GM12878 (cell line): ENCODE results near the gene RMND1. TPM values are rescaled to one million over a fixed set of nuclear protein-coding genes. Genes with fewer than 3 reads are reported as not detected.

ENCODE experiments used
- ATAC-seq: fragments of 200-7000 bp; cut with Tn5 transposase; 3 replicates; pipeline ENCODE4 v1.9.1; 2020; ENCODE audit warnings: mild to moderate bottlenecking, moderate library complexity
- BruUV-seq: library from RNA; stranded (reverse); fragments of 400-500 nt; replicated peaks from 2 replicates; lab custom pipeline; 2021; lab: Mats Ljungman, UMichigan
- CTCF ChIA-PET: fragments of 300-600 bp; sonication (Branson Sonifier 250); formaldehyde crosslinking; extraction: SDS; loops from one replicate; lab custom pipeline; 2021; ENCODE audit warnings: inconsistent platforms; lab: Yijun Ruan, JAX
- POLR2A ChIA-PET: fragments of 350-600 bp; formaldehyde crosslinking; extraction: SDS; loops from one replicate; lab custom pipeline; 2021; ENCODE audit warnings: inconsistent platforms; lab: Charles Lee
- RAD21 ChIA-PET: fragments of 300-600 bp; sonication (Branson Sonifier 250); formaldehyde crosslinking; loops from one replicate; lab custom pipeline; 2023; ENCODE audit warnings: antibody characterized with exemption; ENCODE audit not compliant: unreplicated experiment; lab: Charles Lee
- SMC1A ChIA-PET: fragments of 300-600 bp; sonication (Branson Sonifier 250); formaldehyde crosslinking; loops from one replicate; lab custom pipeline; 2023; ENCODE audit not compliant: unreplicated experiment, uncharacterized antibody; lab: Charles Lee
- DNase-seq: peaks from one replicate; pipeline ENCODE4 v3.0.0-alpha.2; 2011; ENCODE audit warnings: low read depth, low spot score
- FAIRE-seq: peaks from 3 replicates; lab custom pipeline; 2011; peaks lifted over from hg19 to GRCh38; lab: Jason Lieb, UNC
- H2AFZ ChIP-seq: 2 replicates; pipeline ENCODE4 v1.6.0; 2011; ENCODE audit warnings: low read depth, low read length, control low read depth; ENCODE audit not compliant: control insufficient read depth
- H3K27ac ChIP-seq: 2 replicates; pipeline ENCODE4 v1.5.1; 2011; ENCODE audit warnings: control low read depth; ENCODE audit not compliant: control insufficient read depth, insufficient read depth
- H3K27me3 ChIP-seq, 2 experiments: replicated peaks in 1 of 2; 2 replicates each; pipeline versions ENCODE4 v1.6.0 to v1.6.1; 2011; ENCODE audit warnings: low read length in 1 of 2; ENCODE audit not compliant: control insufficient read depth in 2 of 2, insufficient read depth in 2 of 2
- H3K36me3 ChIP-seq, 2 experiments: 2 replicates each; pipeline ENCODE4 v1.5.1; 2011; ENCODE audit warnings: low read length in 1 of 2; ENCODE audit not compliant: control insufficient read depth in 2 of 2, insufficient read depth in 2 of 2
- H3K4me1 ChIP-seq: 2 replicates; pipeline ENCODE4 v1.6.1; 2011; ENCODE audit warnings: mild to moderate bottlenecking, low read length, moderate library complexity, mixed read lengths; ENCODE audit not compliant: control insufficient read depth, insufficient read depth
- H3K4me2 ChIP-seq: 2 replicates; pipeline ENCODE4 v1.6.0; 2011; ENCODE audit warnings: control low read depth; ENCODE audit not compliant: control insufficient read depth, insufficient read depth
- H3K4me3 ChIP-seq: fragments of 200-600 bp; sonication (generic); 2 replicates; pipeline ENCODE4 v1.5.1; 2016
- H3K79me2 ChIP-seq: 2 replicates; pipeline ENCODE4 v1.6.0; 2011; ENCODE audit warnings: low read length; ENCODE audit not compliant: control insufficient read depth, insufficient read depth
- H3K9ac ChIP-seq: 2 replicates; pipeline ENCODE4 v1.8.0; 2011; ENCODE audit warnings: low read length, control low read depth, mixed read lengths; ENCODE audit not compliant: control insufficient read depth, insufficient read depth
- H3K9me3 ChIP-seq: replicated peaks from 3 replicates; pipeline ENCODE4 v1.5.1; 2011; ENCODE audit warnings: mild to moderate bottlenecking, low read length; ENCODE audit not compliant: control insufficient read depth, insufficient read depth
- H4K20me1 ChIP-seq: 2 replicates; pipeline ENCODE4 v1.6.0; 2011; ENCODE audit not compliant: control insufficient read depth, insufficient read depth
- BCLAF1 ChIP-seq: fragments of 450-650 bp; IDR thresholded peaks from 2 replicates; pipeline ENCODE4 v1.6.1; 2017; ENCODE audit warnings: antibody characterized with exemption, mild to moderate bottlenecking, moderate library complexity
- IRF5 ChIP-seq: fragments of 450-650 bp; IDR thresholded peaks from 2 replicates; pipeline ENCODE4 v1.6.1; 2017; ENCODE audit warnings: borderline replicate concordance
- POLR2AphosphoS2 ChIP-seq: IDR thresholded peaks from 2 replicates; pipeline ENCODE4 v1.6.1; 2011; ENCODE audit warnings: low read depth, mild to moderate bottlenecking, low read length, improper control_type of control experiment, moderate library complexity
- RAD21 ChIP-seq: IDR thresholded peaks from 2 replicates; pipeline ENCODE4 v1.6.1; 2011; ENCODE audit warnings: mild to moderate bottlenecking, low read depth, low read length, moderate library complexity; ENCODE audit not compliant: insufficient read depth
- REST ChIP-seq: IDR thresholded peaks from 2 replicates; pipeline ENCODE4 v1.6.1; 2012; ENCODE audit warnings: mild to moderate bottlenecking, low read depth, low read length
- WGBS: methylation state at CpG from one replicate; pipeline ENCODE4 v1.1.6; 2016; ENCODE audit warnings: low lambda C conversion rate; ENCODE audit not compliant: insufficient replicate concordance, insufficient coverage; ENCODE audit errors: missing lambda C conversion rate; 5-methylcytosine and 5-hydroxymethylcytosine counted together
- in situ Hi-C: fragments of 300-500 bp; cut with MboI; formaldehyde crosslinking; loops from 9 replicates; pipeline ENCODE4 v1.14.3; 2018; ENCODE audit warnings: mixed read lengths
- intact Hi-C: fragments of 100-400 bp; cut with micrococcal nuclease; formaldehyde crosslinking; loops from one replicate; pipeline ENCODE4 v1.14.2; 2022; ENCODE audit not compliant: unreplicated experiment
- polyA plus RNA-seq, 11 experiments: library from polyadenylated mRNA; depleted of rRNA in 4 of 11; unstranded in 6 of 11; stranded (reverse) in 5 of 11; fragments of >200 nt; fragmentation: Nextera tagmentation in 4 of 11; fragmentation: Illumina TruSeq in 1 of 11; extraction: Ambion mirVana in 4 of 11; extraction: Trizol in 1 of 11; gene quantifications; 1 replicate in 1 of 11; 2 replicates in 10 of 11; pipeline versions ENCODE4 v1.2.1 to v1.2.3, GENCODE V29; 2011 to 2016; ENCODE audit warnings: inconsistent platforms in 2 of 11, missing spikeins in 2 of 11, low read depth in 1 of 11
- total RNA-seq, 4 experiments: library from RNA; depleted of rRNA in 3 of 4; stranded (reverse); fragments of >200 nt in 3 of 4; fragmentation: Illumina TruSeq in 1 of 4; extraction: Trizol in 1 of 4; gene quantifications; 2 replicates each; pipeline versions ENCODE4 v1.2.1 to v1.2.3, GENCODE V29; 2013 to 2021
- TF ChIP-seq, protein P1 (sequence below): IDR thresholded peaks from 2 replicates; pipeline ENCODE4 v1.6.1; 2012; ENCODE audit warnings: improper control_type of control experiment, low read depth, low read length; ENCODE audit not compliant: insufficient replicate concordance
- TF ChIP-seq, protein P2 (sequence below): IDR thresholded peaks from 2 replicates; pipeline ENCODE4 v1.6.1; 2011; ENCODE audit warnings: mild to moderate bottlenecking, low read depth, low read length, moderate library complexity; ENCODE audit not compliant: insufficient replicate concordance

RMND1 gene
- total and polyA plus RNA-seq, 10 of the 15 experiments (the other 5 are each of a cell fraction or from before 2014, with no cell fraction given) = 15.9 to 34.5 (median 21.4) TPM

DNA sequence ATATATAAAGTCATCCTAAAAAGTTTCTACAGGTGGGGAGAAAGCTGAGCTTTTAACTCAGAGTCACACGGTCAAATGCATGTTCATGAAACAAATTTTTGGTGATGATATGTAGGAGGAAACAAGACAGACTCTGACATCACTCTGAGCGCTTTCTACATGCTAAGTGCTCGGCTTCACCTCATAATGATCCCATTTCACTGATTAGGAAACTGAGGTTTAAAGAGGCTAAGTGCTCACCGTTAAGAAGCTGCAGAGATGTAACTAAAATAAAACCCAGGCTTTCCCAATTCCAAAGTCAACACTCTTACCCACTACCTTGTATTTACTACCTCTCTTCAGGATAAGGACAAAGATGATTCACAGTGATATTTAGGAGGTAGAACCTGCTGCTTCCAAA is 4.7 kb downstream of the RMND1 start:
- WGBS = 86% methylated on average over 4 of the region's 4 CpGs
- intact Hi-C loops = loop anchor here (10.0 kb wide), 1 partner anchor 818 kb away; no protein-coding TSS in a partner anchor
- ChIA-PET CTCF (interaction anchor here (1.3 kb wide), 1 partner anchor 111 kb away, joined by 3 read pairs; no protein-coding TSS in a partner anchor), POLR2A (no interaction called here), SMC1A (interaction anchor here (1.1 to 1.8 kb wide), 3 partner anchors 8 to 58 kb away, joined by 3 to 5 read pairs (median 3); no protein-coding TSS in a partner anchor), RAD21 (interaction anchor here (0.6 kb wide), 1 partner anchor 713 kb away, joined by 3 read pairs; no protein-coding TSS in a partner anchor)
- H3K36me3 ChIP-seq = peaks cover 0 to 6% of the 10 kb centered on the region in 2 experiments; a peak in 3 of 4 replicates
- no peaks in the 10 kb centered on the region for H3K9me3 ChIP-seq
- H3K4me2 ChIP-seq = no peak overlapping the region
- no TSS peak for BruUV-seq
- H3K9ac ChIP-seq = no peak overlapping the region
- H3K4me1 ChIP-seq = no peaks in the 10 kb centered on the region
- H3K27ac ChIP-seq = no peak overlapping the region
- H2AFZ ChIP-seq = no peak overlapping the region
- H3K79me2 ChIP-seq = peaks cover 21% of the 10 kb centered on the region
- in situ Hi-C loops = loop anchor here (25.0 kb wide), 1 partner anchor 1540 kb away; the partner anchor contains the start of gene FBXO5
- FAIRE-seq (no peak), ATAC-seq (no peak), DNase-seq (no peak)
- no peak overlapping the region for H3K4me3 ChIP-seq
- H3K27me3 ChIP-seq = no peaks in the 10 kb centered on the region
- H4K20me1 ChIP-seq = no peaks in the 10 kb centered on the region
- TF ChIP-seq RAD21 (no peak), REST (no peak), BCLAF1 (no peak), IRF5 (no peak), POLR2AphosphoS2 (no peak)
- TF ChIP-seq, protein P1, sequence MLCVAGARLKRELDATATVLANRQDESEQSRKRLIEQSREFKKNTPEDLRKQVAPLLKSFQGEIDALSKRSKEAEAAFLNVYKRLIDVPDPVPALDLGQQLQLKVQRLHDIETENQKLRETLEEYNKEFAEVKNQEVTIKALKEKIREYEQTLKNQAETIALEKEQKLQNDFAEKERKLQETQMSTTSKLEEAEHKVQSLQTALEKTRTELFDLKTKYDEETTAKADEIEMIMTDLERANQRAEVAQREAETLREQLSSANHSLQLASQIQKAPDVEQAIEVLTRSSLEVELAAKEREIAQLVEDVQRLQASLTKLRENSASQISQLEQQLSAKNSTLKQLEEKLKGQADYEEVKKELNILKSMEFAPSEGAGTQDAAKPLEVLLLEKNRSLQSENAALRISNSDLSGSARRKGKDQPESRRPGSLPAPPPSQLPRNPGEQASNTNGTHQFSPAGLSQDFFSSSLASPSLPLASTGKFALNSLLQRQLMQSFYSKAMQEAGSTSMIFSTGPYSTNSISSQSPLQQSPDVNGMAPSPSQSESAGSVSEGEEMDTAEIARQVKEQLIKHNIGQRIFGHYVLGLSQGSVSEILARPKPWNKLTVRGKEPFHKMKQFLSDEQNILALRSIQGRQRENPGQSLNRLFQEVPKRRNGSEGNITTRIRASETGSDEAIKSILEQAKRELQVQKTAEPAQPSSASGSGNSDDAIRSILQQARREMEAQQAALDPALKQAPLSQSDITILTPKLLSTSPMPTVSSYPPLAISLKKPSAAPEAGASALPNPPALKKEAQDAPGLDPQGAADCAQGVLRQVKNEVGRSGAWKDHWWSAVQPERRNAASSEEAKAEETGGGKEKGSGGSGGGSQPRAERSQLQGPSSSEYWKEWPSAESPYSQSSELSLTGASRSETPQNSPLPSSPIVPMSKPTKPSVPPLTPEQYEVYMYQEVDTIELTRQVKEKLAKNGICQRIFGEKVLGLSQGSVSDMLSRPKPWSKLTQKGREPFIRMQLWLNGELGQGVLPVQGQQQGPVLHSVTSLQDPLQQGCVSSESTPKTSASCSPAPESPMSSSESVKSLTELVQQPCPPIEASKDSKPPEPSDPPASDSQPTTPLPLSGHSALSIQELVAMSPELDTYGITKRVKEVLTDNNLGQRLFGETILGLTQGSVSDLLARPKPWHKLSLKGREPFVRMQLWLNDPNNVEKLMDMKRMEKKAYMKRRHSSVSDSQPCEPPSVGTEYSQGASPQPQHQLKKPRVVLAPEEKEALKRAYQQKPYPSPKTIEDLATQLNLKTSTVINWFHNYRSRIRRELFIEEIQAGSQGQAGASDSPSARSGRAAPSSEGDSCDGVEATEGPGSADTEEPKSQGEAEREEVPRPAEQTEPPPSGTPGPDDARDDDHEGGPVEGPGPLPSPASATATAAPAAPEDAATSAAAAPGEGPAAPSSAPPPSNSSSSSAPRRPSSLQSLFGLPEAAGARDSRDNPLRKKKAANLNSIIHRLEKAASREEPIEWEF = no peak
- TF ChIP-seq, protein P2, sequence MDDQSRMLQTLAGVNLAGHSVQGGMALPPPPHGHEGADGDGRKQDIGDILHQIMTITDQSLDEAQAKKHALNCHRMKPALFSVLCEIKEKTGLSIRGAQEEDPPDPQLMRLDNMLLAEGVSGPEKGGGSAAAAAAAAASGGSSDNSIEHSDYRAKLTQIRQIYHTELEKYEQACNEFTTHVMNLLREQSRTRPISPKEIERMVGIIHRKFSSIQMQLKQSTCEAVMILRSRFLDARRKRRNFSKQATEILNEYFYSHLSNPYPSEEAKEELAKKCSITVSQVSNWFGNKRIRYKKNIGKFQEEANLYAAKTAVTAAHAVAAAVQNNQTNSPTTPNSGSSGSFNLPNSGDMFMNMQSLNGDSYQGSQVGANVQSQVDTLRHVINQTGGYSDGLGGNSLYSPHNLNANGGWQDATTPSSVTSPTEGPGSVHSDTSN = no peak
